Left lung (tissue), 10 donors: ENCODE results near the gene C16orf86. TPM values are rescaled to one million over a fixed set of nuclear protein-coding genes. Genes with fewer than 3 reads are reported as not detected.
A peak's percentile ranks its signal among the peaks of the same experiment; 100 is the strongest.

Experiments
- ATAC-seq: fragments of 200-7000 bp; cut with Tn5 transposase; one replicate; pipeline ENCODE4 v1.9.1; 2020; ENCODE audit warnings: moderate library complexity
- DNase-seq, 4 donors: peaks; one replicate each; pipeline ENCODE4 v3.0.0-alpha.2; 2013 to 2020
- H3K27ac ChIP-seq, 2 donors: fragments of 200-600 bp; sonication (generic) in 1 of 2; one replicate each; pipeline versions ENCODE4 v1.5.0 to v1.8.0; 2020 to 2021
- H3K27me3 ChIP-seq, 2 donors: fragments of 200-600 bp; sonication (generic) in 1 of 2; one replicate each; pipeline versions ENCODE4 v1.5.0 to v1.8.0; 2020 to 2021
- H3K36me3 ChIP-seq, 2 donors: fragments of 200-600 bp; sonication (generic) in 1 of 2; one replicate each; pipeline versions ENCODE4 v1.5.0 to v1.8.0; 2020 to 2021
- H3K4me1 ChIP-seq, 2 donors: fragments of 200-600 bp; one replicate each; pipeline ENCODE4 v1.8.0; 2021
- H3K4me3 ChIP-seq, 2 donors: fragments of 200-600 bp; sonication (generic) in 1 of 2; one replicate each; pipeline versions ENCODE4 v1.5.0 to v1.8.0; 2020 to 2021; ENCODE audit warnings: mild to moderate bottlenecking in 1 of 2
- H3K9me3 ChIP-seq, 2 donors: fragments of 200-600 bp; sonication (generic) in 1 of 2; one replicate each; pipeline versions ENCODE4 v1.5.0 to v1.8.0; 2020 to 2021
- intact Hi-C, 2 donors: fragments of 100-400 bp; cut with DNase I; formaldehyde crosslinking; loops; one replicate each; pipeline versions ENCODE4 v1.11.2 to v1.14.2; 2022
- polyA plus RNA-seq, 6 donors: library from polyadenylated mRNA; unstranded; fragments of 120-200 nt; gene quantifications; one replicate each; pipeline ENCODE4 v1.2.1, GENCODE V29; 2013; ENCODE audit not compliant: insufficient read length in 6 of 6
- total RNA-seq, 2 donors: library from RNA; stranded (reverse); fragmentation: NEBNext Ultra II Directional; extraction: Animal tissue kit (Norgen Biotek cat#: 25700); gene quantifications; one replicate each; pipeline ENCODE4 v1.2.1, GENCODE V29; 2021
- TF ChIP-seq, protein P1 (sequence below), 2 donors: fragments of 200-600 bp; sonication (generic) in 1 of 2; IDR thresholded peaks; one replicate each; pipeline versions ENCODE4 v1.5.0 to v1.8.0; 2021; ENCODE audit warnings: antibody characterized with exemption in 2 of 2
- donor health status: DM: no; HTN: yes; CAD: no.
- donor health status: DM: no; HTN: no; CAD: no.

The C16orf86 gene
- total and polyA plus RNA-seq, 8 donors = 2.3 to 3.6 (median 2.7) TPM

DNA sequence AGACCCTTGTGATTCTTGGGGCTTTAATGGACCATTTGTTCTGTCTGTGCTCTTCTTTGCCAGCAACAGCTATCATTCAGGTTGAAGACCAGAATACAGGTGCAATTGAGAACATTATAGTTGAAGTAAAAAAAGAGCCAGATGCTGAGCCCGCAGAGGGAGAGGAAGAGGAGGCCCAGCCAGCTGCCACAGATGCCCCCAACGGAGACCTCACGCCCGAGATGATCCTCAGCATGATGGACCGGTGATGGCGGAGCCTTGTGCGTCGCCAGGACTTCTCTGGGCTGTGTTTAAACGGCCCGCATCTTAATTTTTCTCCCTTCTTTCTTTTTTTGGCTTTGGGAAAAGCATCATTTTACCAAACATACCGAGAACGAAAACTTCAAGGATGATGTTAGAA is 29.0 kb upstream of the C16orf86 start:
- TF ChIP-seq, protein P1, sequence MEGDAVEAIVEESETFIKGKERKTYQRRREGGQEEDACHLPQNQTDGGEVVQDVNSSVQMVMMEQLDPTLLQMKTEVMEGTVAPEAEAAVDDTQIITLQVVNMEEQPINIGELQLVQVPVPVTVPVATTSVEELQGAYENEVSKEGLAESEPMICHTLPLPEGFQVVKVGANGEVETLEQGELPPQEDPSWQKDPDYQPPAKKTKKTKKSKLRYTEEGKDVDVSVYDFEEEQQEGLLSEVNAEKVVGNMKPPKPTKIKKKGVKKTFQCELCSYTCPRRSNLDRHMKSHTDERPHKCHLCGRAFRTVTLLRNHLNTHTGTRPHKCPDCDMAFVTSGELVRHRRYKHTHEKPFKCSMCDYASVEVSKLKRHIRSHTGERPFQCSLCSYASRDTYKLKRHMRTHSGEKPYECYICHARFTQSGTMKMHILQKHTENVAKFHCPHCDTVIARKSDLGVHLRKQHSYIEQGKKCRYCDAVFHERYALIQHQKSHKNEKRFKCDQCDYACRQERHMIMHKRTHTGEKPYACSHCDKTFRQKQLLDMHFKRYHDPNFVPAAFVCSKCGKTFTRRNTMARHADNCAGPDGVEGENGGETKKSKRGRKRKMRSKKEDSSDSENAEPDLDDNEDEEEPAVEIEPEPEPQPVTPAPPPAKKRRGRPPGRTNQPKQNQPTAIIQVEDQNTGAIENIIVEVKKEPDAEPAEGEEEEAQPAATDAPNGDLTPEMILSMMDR (IDR thresholded peaks at IDR 0.05) = no peak
- no peaks in the 10 kb centered on the region for H3K27me3 ChIP-seq
- DNase-seq (no peak), ATAC-seq (no peak)
- H3K9me3 ChIP-seq = no peaks in the 10 kb centered on the region
- intact Hi-C loops = no loop called here
- no peak overlapping the region for H3K4me3 ChIP-seq
- peaks cover 0 to 73% of the 10 kb centered on the region in 2 donors for H3K36me3 ChIP-seq
- no peak overlapping the region for H3K27ac ChIP-seq
- H3K4me1 ChIP-seq = peaks cover 0 to 4% of the 10 kb centered on the region in 2 donors

DNA sequence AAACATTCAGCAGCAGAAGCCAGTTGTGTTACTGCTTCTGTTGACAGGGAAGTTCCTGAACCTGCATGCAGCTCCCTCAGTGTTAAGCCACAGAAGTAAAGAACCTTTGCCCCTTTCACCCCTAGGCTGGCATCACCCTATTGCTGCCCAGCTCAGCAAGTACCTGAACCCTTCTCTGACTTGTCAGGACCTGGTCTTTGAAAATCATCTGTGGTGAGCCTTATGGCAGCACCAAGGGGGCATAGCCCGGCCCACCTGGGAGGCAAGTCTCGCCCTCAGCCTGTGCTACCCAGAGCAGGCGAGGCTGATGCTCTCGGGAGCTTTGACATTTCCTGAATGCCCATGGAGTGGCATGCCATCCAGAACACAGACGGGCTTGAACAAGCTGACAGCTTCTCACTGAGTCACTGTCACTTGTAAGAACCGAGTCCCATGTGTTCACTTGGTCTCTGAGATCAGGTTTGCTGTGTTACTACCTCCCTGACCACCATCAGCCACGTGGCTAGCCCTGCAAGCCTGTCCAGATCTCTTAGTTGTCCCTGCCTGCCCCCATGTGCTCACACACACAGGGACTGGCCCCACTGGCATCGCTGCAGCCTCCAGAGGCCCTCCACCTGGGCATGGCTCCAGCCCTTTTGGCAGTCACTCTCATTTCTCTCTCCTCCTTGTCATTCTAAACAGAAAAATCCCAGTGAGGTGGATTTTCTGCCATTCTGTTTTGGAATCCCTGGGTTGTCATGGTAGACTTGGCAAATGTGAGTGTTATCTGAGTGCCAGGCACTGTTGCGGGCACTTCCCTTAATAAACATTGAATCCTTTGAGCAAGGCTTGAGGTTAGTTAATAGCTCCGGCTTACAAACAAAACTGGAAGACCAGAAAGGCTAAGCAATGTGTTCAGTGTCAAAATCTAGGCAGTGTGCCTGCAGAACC is 24.6 kb upstream of the C16orf86 start:
- Histone ChIP-seq H3K27me3 (peaks cover 14 to 26% of the 10 kb centered on the region in 2 donors), H3K4me1 (peaks cover 0 to 16% of the 10 kb centered on the region in 2 donors), H3K4me3 (no peak overlapping the region), H3K9me3 (no peaks in the 10 kb centered on the region), H3K36me3 (peaks cover 0 to 28% of the 10 kb centered on the region in 2 donors), H3K27ac (peak overlapping the region in 1 of 2 donors; percentile 3)
- TF ChIP-seq, protein P1 (IDR thresholded peaks at IDR 0.05) = no peak
- intact Hi-C loops = loop anchor here in 1 of 2 donors (10.0 kb wide), 1 partner anchor 97 kb away; no protein-coding TSS in a partner anchor
- DNase-seq = peak in 1 of 4 donors; percentile 71
- ATAC-seq = peak; percentile 78

DNA sequence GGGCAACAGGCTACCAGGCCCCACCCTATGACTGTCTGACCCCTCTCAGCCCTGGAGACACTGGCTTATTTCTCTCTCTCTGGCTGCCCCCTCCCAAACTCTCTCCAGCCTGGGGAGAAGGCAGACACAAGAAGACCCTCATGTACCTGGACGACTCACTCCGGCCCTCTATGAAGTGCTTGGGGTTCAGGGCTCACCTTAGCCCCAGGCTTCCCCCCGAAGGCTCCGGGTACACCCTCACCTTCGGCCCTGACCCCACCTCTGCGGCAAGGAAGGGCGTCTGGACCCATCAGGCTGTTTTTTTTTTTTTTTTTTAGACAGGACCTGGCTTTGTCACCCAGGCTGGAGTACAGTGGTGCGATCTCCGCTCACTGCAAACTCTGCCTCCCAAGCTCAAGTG is 22.6 kb upstream of the C16orf86 start:
- Histone ChIP-seq H3K4me1 (peaks cover 0 to 16% of the 10 kb centered on the region in 2 donors), H3K9me3 (no peaks in the 10 kb centered on the region), H3K4me3 (no peak overlapping the region), H3K27ac (no peak overlapping the region), H3K36me3 (peaks cover 0 to 8% of the 10 kb centered on the region in 2 donors), H3K27me3 (peaks cover 27 to 46% of the 10 kb centered on the region in 2 donors)
- TF ChIP-seq, protein P1 (IDR thresholded peaks at IDR 0.05) = no peak
- no peak for ATAC-seq
- intact Hi-C loops = loop anchor here in 1 of 2 donors (10.0 kb wide), 1 partner anchor 99 kb away; no protein-coding TSS in a partner anchor
- no peak for DNase-seq

DNA sequence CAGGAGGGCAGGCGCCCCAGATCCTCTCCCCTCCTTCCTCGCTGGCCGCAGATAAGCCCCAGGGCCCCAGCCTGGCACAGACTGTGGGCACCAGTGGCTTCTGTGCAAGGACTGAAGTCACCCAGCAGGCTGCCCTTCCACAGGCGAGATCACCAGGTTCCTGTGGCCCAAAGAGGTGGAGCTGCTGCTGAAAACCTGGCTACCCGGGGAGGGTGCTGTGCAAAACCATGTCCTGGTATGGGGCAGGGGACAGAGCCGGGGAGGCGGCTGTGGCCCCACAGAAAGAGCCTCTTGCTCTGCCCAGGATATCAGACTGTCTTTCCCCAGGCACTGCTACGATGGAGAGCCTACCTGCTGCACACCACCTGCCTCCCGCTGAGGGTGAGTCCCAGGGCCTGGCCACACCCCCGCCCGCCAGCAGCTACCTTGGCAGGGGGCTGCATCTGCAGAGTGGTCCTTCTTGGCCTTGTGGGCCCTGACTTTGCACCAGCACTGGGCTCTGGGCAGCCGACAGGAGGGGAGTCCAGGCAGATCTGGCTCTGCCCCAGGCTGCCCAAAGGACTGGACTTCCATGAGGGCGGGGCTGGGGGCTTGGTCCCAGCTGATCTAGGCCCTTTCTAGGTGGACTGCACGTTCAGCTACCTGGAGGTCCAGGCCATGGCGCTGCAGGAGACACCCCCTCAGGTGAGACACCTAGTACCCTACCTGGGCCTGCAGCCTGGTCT is 21.1 kb upstream of the C16orf86 start:
- H3K27me3 ChIP-seq = peaks cover 28 to 62% of the 10 kb centered on the region in 2 donors
- ATAC-seq (no peak), DNase-seq (no peak)
- TF ChIP-seq, protein P1 (IDR thresholded peaks at IDR 0.05) = no peak
- intact Hi-C loops = loop anchor here in 1 of 2 donors (10.0 kb wide), 1 partner anchor 101 kb away; no protein-coding TSS in a partner anchor
- H3K9me3 ChIP-seq = no peaks in the 10 kb centered on the region
- H3K4me3 ChIP-seq = peak overlapping the region in 1 of 2 donors; percentile 42
- no peaks in the 10 kb centered on the region for H3K36me3 ChIP-seq
- H3K4me1 ChIP-seq = peaks cover 0 to 16% of the 10 kb centered on the region in 2 donors
- H3K27ac ChIP-seq = peak overlapping the region in 1 of 2 donors; percentile 28
